Sigmoid colon (tissue), 4 donors: ENCODE results near the gene DIAPH1.

ENCODE experiments used
- EP300 ChIP-seq, 4 donors: sonication (generic); formaldehyde crosslinking; IDR thresholded peaks; one replicate each; pipeline ENCODE4 v1.6.1; 2017; ENCODE audit warnings: antibody characterized with exemption in 4 of 4
- TF ChIP-seq, protein P1 (sequence below), 4 experiments: fragments of 450-650 bp in 3 of 4; fragments of 200-600 bp in 1 of 4; IDR thresholded peaks; one replicate each; pipeline ENCODE4 v1.5.1; 2016 to 2019; ENCODE audit warnings: antibody characterized with exemption in 4 of 4, mild to moderate bottlenecking in 3 of 4, moderate library complexity in 2 of 4

DNA sequence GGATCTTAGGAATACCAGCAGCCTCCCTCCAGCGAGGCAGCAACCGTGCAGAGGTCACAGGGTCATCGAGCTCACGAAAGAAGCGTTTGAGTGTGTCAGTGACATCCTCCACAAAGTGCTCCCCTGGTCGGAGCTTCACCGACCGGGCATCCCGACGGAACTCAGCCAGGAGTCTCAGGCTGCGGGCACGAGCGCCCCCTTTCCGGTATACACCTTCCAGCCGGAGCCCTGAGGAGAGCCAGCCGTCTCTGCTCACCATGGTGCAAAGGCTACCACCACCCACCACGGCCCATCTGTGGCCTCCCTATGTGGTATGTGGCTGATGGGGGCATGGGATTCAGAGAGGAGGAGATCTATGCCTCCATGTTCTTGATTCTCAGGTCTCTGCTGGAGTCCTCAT is 43.2 kb upstream of the DIAPH1 start:
- TF ChIP-seq, protein P1, sequence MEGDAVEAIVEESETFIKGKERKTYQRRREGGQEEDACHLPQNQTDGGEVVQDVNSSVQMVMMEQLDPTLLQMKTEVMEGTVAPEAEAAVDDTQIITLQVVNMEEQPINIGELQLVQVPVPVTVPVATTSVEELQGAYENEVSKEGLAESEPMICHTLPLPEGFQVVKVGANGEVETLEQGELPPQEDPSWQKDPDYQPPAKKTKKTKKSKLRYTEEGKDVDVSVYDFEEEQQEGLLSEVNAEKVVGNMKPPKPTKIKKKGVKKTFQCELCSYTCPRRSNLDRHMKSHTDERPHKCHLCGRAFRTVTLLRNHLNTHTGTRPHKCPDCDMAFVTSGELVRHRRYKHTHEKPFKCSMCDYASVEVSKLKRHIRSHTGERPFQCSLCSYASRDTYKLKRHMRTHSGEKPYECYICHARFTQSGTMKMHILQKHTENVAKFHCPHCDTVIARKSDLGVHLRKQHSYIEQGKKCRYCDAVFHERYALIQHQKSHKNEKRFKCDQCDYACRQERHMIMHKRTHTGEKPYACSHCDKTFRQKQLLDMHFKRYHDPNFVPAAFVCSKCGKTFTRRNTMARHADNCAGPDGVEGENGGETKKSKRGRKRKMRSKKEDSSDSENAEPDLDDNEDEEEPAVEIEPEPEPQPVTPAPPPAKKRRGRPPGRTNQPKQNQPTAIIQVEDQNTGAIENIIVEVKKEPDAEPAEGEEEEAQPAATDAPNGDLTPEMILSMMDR (IDR thresholded peaks at IDR 0.05) = no peak
- TF ChIP-seq EP300 (IDR thresholded peaks at IDR 0.05) = no peak
